Ovary (tissue), 9 donors: ENCODE results near the gene HDAC9. TPM values are rescaled to one million over a fixed set of nuclear protein-coding genes. Genes with fewer than 3 reads are reported as not detected.

Source experiments
- DNase-seq, 5 donors: peaks; one replicate each; pipeline ENCODE4 v3.0.0-alpha.2; 2019 to 2020
- H3K27ac ChIP-seq, 2 donors: fragments of 200-600 bp; one replicate each; pipeline versions ENCODE4 v1.5.1 to v1.8.0; 2019 to 2022
- H3K27me3 ChIP-seq: fragments of 200-600 bp; one replicate; pipeline ENCODE4 v1.8.0; 2022
- H3K36me3 ChIP-seq: fragments of 200-600 bp; sonication (generic); one replicate; pipeline ENCODE4 v1.5.1; 2019
- H3K4me1 ChIP-seq: one replicate; pipeline ENCODE4 v1.8.1; 2013; ENCODE audit warnings: mild to moderate bottlenecking, moderate library complexity; ENCODE audit not compliant: insufficient read depth
- H3K4me3 ChIP-seq: fragments of 200-600 bp; sonication (generic); one replicate; pipeline ENCODE4 v1.5.1; 2017
- H3K9me3 ChIP-seq, 2 donors: fragments of 200-600 bp in 1 of 2; sonication (generic) in 1 of 2; one replicate each; pipeline versions ENCODE4 v1.5.1 to v1.8.1; 2013 to 2019; ENCODE audit warnings: mild to moderate bottlenecking in 1 of 2, moderate library complexity in 1 of 2
- CTCF ChIP-seq, 3 donors: fragments of 450-650 bp in 2 of 3; fragments of 200-600 bp in 1 of 3; IDR thresholded peaks; one replicate each; pipeline versions ENCODE4 v1.5.1 to v1.8.0; 2016 to 2022; ENCODE audit warnings: antibody characterized with exemption in 3 of 3, mild to moderate bottlenecking in 1 of 3
- EP300 ChIP-seq: sonication (generic); formaldehyde crosslinking; IDR thresholded peaks from one replicate; pipeline ENCODE4 v1.6.1; 2017; ENCODE audit warnings: antibody characterized with exemption
- POLR2A ChIP-seq: fragments of 450-650 bp; IDR thresholded peaks from one replicate; pipeline ENCODE4 v1.6.1; 2017; ENCODE audit warnings: antibody characterized with exemption, mild to moderate bottlenecking, moderate library complexity
- WGBS, 3 donors: extraction: QIAGEN DNeasy Blood & Tissue Kit in 1 of 3; methylation state at CpG; one replicate each; pipeline versions ENCODE4 v1.1.5 to v1.1.7; 2013 to 2017; 5-methylcytosine and 5-hydroxymethylcytosine counted together
- intact Hi-C, 4 donors: fragments of 100-400 bp; cut with DNase I; formaldehyde crosslinking; loops; one replicate each; pipeline versions ENCODE4 v1.11.0 to v1.15.1; 2022 to 2023
- polyA plus RNA-seq, 2 donors: library from polyadenylated mRNA; stranded (reverse); fragments of 200-250 nt in 1 of 2; fragments of 350-450 nt in 1 of 2; fragmentation: Illumina TruSeq in 1 of 2; extraction: RNeasy Lipid Tissue Mini Kit (QIAGEN cat#74804) in 1 of 2; gene quantifications; one replicate each; pipeline ENCODE4 v1.2.3, GENCODE V29; 2013 to 2014
- total RNA-seq, 7 donors: library from RNA; depleted of rRNA in 2 of 7; stranded (reverse); fragments of >200 nt in 2 of 7; fragmentation: NEBNext Ultra II Directional in 3 of 7; extraction: Animal tissue kit (Norgen Biotek cat#: 25700) in 3 of 7; gene quantifications; one replicate each; pipeline versions ENCODE4 v1.1.0 to v1.2.4, GENCODE V29; 2016 to 2023
- donor health status: DM: no; HTN: no; CAD: no; lungs with moderate emphysema.
- donor health status: DM: no; HTN: no; CAD: no.
- donor health status: Bipolar disorder and iron deficiency.
- donor health status: DM: yes; HTN: yes; CAD: no.
- donor health status: DM: no; HTN: no; CAD: no.
- donor health status: DM: yes; HTN: yes; CAD: no.

HDAC9 gene
- total and polyA plus RNA-seq, 9 donors = 1.7 to 22.3 (median 6.0) TPM

- DNase-seq = no peak
- intact Hi-C loops = no loop called here
- no peak for TF ChIP-seq EP300
- TF ChIP-seq POLR2A = no peak
- TF ChIP-seq CTCF (IDR thresholded peaks at IDR 0.05) = no peak
Observed at GRCh38 chr7:18552316-18552916, 56.9 kb downstream of the HDAC9 start.

GRCh38 chr7:18552943-18553604 is 57.5 kb downstream of the HDAC9 start:
- H3K27ac ChIP-seq = no peak overlapping the region
- H3K27me3 ChIP-seq = no peaks in the 10 kb centered on the region
- intact Hi-C loops = no loop called here
- no peak overlapping the region for H3K4me3 ChIP-seq
- H3K36me3 ChIP-seq = no peaks in the 10 kb centered on the region
- 37 to 40% (median 39%) methylated on average over 8 of the region's 8 CpGs for WGBS, 3 donors
- H3K9me3 ChIP-seq = no peaks in the 10 kb centered on the region
- no peaks in the 10 kb centered on the region for H3K4me1 ChIP-seq
- TF ChIP-seq CTCF (IDR thresholded peaks at IDR 0.05) = no peak
- no peak for TF ChIP-seq POLR2A
- TF ChIP-seq EP300 = no peak
- no peak for DNase-seq

More at GRCh38 chr7:18552316-18552916, 56.9 kb downstream of the HDAC9 start:
- Histone ChIP-seq H3K4me1 (no peaks in the 10 kb centered on the region), H3K9me3 (no peaks in the 10 kb centered on the region), H3K36me3 (no peaks in the 10 kb centered on the region), H3K27me3 (no peaks in the 10 kb centered on the region), H3K27ac (no peak overlapping the region), H3K4me3 (no peak overlapping the region)
- 24 to 33% (median 32%) methylated on average over 2 of the region's 2 CpGs for WGBS, 3 donors

- 56 to 61% (median 59%) methylated on average over 3 of the region's 3 CpGs for WGBS, 3 donors
- intact Hi-C loops = no loop called here
- no peaks in the 10 kb centered on the region for H3K27me3 ChIP-seq
Observed at GRCh38 chr7:18553605-18554003, 58.1 kb downstream of the HDAC9 start.

GRCh38 chr7:18555120-18555519 is 59.6 kb downstream of the HDAC9 start:
- Histone ChIP-seq H3K4me1 (no peaks in the 10 kb centered on the region), H3K36me3 (no peaks in the 10 kb centered on the region), H3K27ac (no peak overlapping the region), H3K4me3 (no peak overlapping the region), H3K9me3 (no peaks in the 10 kb centered on the region), H3K27me3 (no peaks in the 10 kb centered on the region)
- TF ChIP-seq POLR2A (no peak), EP300 (no peak), CTCF (IDR thresholded peaks at IDR 0.05) (no peak)
- intact Hi-C loops = no loop called here
- 32 to 51% (median 43%) methylated on average over 1 of the region's 1 CpG for WGBS, 3 donors
- DNase-seq = no peak

More at GRCh38 chr7:18553605-18554003, 58.1 kb downstream of the HDAC9 start:
- TF ChIP-seq CTCF (IDR thresholded peaks at IDR 0.05) (no peak), POLR2A (no peak), EP300 (no peak)
- no peaks in the 10 kb centered on the region for H3K4me1 ChIP-seq
- no peak overlapping the region for H3K27ac ChIP-seq
- no peaks in the 10 kb centered on the region for H3K9me3 ChIP-seq
- DNase-seq = no peak
- no peak overlapping the region for H3K4me3 ChIP-seq
- no peaks in the 10 kb centered on the region for H3K36me3 ChIP-seq
